ENCODE measurements around the gene PDSS2. TPM values are rescaled to one million over a fixed set of nuclear protein-coding genes. Genes with fewer than 3 reads are reported as not detected.
A peak's percentile ranks its signal among the peaks of the same experiment; 100 is the strongest.

Gene PDSS2
- total RNA-seq, 1 experiment from 2014 or later: 12.1 TPM

- no peak overlapping the region for H2BK120ac ChIP-seq (ENCODE audit: low read depth, low read length, poor library complexity, severe bottlenecking)
- no peak overlapping the region for H3K9ac ChIP-seq (ENCODE audit: extremely low read depth, insufficient read length, low read length)
- H4K8ac ChIP-seq (replicated peaks; ENCODE audit: insufficient read length, low read depth, low read length): no peak overlapping the region
- no peak overlapping the region; the same call in 1 of the 2 replicates for H2BK15ac ChIP-seq (ENCODE audit: low read depth, low read length)
- Mint-ChIP-seq H3K36me3 (ENCODE audit: insufficient read depth in 1 of 3, low read depth in 3 of 3) (no peaks in the 10 kb centered on the region), H3K4me1 (peaks cover 12 to 18% of the 10 kb centered on the region in 2 experiments), H3K27ac (no peak overlapping the region; a peak in 1 of 7 replicates), H3K9me3 (no peaks in the 10 kb centered on the region; a peak in 1 of 5 replicates), H3K4me3 (peak overlapping the region in 1 of 2 experiments; percentile 88; a peak in 2 of 5 replicates), H3K27me3 (ENCODE audit: low read depth) (peaks cover 37% of the 10 kb centered on the region)
- H3K23ac ChIP-seq (ENCODE audit: insufficient read length, low read depth, low read length): no peak overlapping the region
- no peak overlapping the region for H2BK20ac ChIP-seq (ENCODE audit: low read depth, low read length, poor library complexity, severe bottlenecking)
- no peaks in the 10 kb centered on the region for H4K20me1 ChIP-seq (ENCODE audit: control insufficient read depth, insufficient read depth, insufficient read length)
- peaks cover 36% of the 10 kb centered on the region for H3K23me2 ChIP-seq (ENCODE audit: insufficient read length, low read depth, low read length, poor library complexity, severe bottlenecking)
- H3K18ac ChIP-seq (ENCODE audit: insufficient read length, low read depth, low read length): no peak overlapping the region
- peaks cover 23% of the 10 kb centered on the region for H3K27me3 ChIP-seq (ENCODE audit: insufficient read depth, low read length)
- H3K4me1 ChIP-seq (ENCODE audit: insufficient read depth, low read length): peaks cover 8% of the 10 kb centered on the region
- H3K9me3 ChIP-seq (ENCODE audit: control insufficient read depth, low read depth, low read length): no peaks in the 10 kb centered on the region
- H2BK5ac ChIP-seq (ENCODE audit: insufficient read length, low read length): no peak overlapping the region
- H3K4me2 ChIP-seq (ENCODE audit: insufficient read depth, insufficient read length, low read length): peak overlapping the region; percentile 98
- H3K14ac ChIP-seq (ENCODE audit: insufficient read depth, low read length): no peak overlapping the region
- no peak overlapping the region for H2AFZ ChIP-seq (ENCODE audit: low read length)
- WGBS (ENCODE audit: extremely low coverage, insufficient read length, low lambda C conversion rate): no CpG with 5 or more reads among the region's 30 CpGs
- no peaks in the 10 kb centered on the region for H3K79me1 ChIP-seq (ENCODE audit: insufficient read depth, low read depth, low read length, poor library complexity, severe bottlenecking)
- H3K56ac ChIP-seq (ENCODE audit: insufficient read length, low read depth, low read length): no peak overlapping the region
- H4K5ac ChIP-seq (ENCODE audit: insufficient read length, low read depth, low read length): no peak overlapping the region
- H2BK12ac ChIP-seq (ENCODE audit: insufficient read length, low read depth, low read length): no peak overlapping the region
- H3K4ac ChIP-seq (ENCODE audit: low read depth, low read length): no peak overlapping the region
- DNase-seq: no peak
- H2AK5ac ChIP-seq (ENCODE audit: insufficient read length, low read length): no peak overlapping the region
- H3K27ac ChIP-seq (ENCODE audit: insufficient read length, low read depth, low read length): no peak overlapping the region
- no peak overlapping the region for H4K91ac ChIP-seq (ENCODE audit: insufficient read length, low read depth, low read length)
- H3T11ph ChIP-seq (ENCODE audit: low read length): no peak overlapping the region
- no peaks in the 10 kb centered on the region for H3K79me2 ChIP-seq (ENCODE audit: insufficient read depth, low read length)
- TF ChIP-seq, protein P1, sequence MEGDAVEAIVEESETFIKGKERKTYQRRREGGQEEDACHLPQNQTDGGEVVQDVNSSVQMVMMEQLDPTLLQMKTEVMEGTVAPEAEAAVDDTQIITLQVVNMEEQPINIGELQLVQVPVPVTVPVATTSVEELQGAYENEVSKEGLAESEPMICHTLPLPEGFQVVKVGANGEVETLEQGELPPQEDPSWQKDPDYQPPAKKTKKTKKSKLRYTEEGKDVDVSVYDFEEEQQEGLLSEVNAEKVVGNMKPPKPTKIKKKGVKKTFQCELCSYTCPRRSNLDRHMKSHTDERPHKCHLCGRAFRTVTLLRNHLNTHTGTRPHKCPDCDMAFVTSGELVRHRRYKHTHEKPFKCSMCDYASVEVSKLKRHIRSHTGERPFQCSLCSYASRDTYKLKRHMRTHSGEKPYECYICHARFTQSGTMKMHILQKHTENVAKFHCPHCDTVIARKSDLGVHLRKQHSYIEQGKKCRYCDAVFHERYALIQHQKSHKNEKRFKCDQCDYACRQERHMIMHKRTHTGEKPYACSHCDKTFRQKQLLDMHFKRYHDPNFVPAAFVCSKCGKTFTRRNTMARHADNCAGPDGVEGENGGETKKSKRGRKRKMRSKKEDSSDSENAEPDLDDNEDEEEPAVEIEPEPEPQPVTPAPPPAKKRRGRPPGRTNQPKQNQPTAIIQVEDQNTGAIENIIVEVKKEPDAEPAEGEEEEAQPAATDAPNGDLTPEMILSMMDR (conservative IDR thresholded peaks at IDR 0.05): no peak
Measured at GRCh38 chr6:107490566-107491137, 31.3 kb upstream of the PDSS2 start.
